ENCODE results near the gene ANGPT4. TPM values are rescaled to one million over a fixed set of nuclear protein-coding genes. Genes with fewer than 3 reads are reported as not detected.
"Not testable (repeated sequence)": the region's sequence is repeated elsewhere in the genome, so short reads cannot be mapped to it uniquely, and the experiment has no call there.

The ANGPT4 gene
- total and polyA plus RNA-seq, 5 donors from 2014 or later: not detected

- Histone ChIP-seq H3K4me1 (ENCODE audit: control insufficient read depth, insufficient read depth, low read length, poor library complexity, severe bottlenecking) (peaks cover 44% of the 10 kb centered on the region), H3K4me3 (ENCODE audit: low read depth, low read length) (no peak overlapping the region), H3K27ac (ENCODE audit: insufficient read depth, low read length, poor library complexity, severe bottlenecking) (no peak overlapping the region), H3K9me3 (ENCODE audit: control insufficient read depth in 2 of 2, low read length in 2 of 2) (no peaks in the 10 kb centered on the region), H3K27me3 (ENCODE audit: control insufficient read depth, insufficient read depth, low read length) (no peaks in the 10 kb centered on the region), H3K36me3 (ENCODE audit: control insufficient read depth, insufficient read depth, low read length) (no peaks in the 10 kb centered on the region)
- H3K4me3 Mint-ChIP-seq: no peak overlapping the region
- DNase-seq: no peak
- peaks cover 14 to 52% (median 33%) of the 10 kb centered on the region in 4 donors for H3K4me1 Mint-ChIP-seq
- H3K9me3 Mint-ChIP-seq: no peaks in the 10 kb centered on the region
- no peaks in the 10 kb centered on the region for H3K36me3 Mint-ChIP-seq
- no peak overlapping the region for H3K27ac Mint-ChIP-seq
- no peaks in the 10 kb centered on the region for H3K27me3 Mint-ChIP-seq
- ATAC-seq (ENCODE audit: low read depth in 2 of 2): no peak
These were observed 84.2 kb downstream of the ANGPT4 start for GRCh38 chr20:831956-832355.

DNA sequence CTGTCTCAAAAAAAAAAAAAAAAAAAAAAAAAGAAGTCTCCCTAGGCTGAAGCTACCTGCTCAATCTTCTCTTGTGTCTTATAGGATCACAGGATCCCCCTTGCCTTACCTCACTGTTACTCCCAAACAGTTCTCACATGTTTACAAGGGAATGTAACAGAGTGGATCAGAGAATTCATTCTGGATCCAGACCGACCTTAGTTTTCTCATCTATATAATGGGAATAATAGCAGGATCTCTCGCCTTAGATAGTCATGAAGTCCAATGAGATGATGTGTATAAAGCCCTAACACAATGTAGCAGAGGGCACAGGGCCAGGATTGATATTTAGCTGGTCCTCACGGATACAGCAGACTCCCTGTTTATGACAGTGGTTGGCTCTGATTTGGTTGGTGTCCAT is 84.9 kb downstream of the ANGPT4 start:
- no peak overlapping the region for H3K27ac ChIP-seq (ENCODE audit: insufficient read depth, low read length, poor library complexity, severe bottlenecking)
- H3K4me3 Mint-ChIP-seq: peak overlapping the region in 1 of 4 donors; percentile 61
- H3K36me3 Mint-ChIP-seq: no peaks in the 10 kb centered on the region
- no peaks in the 10 kb centered on the region for H3K36me3 ChIP-seq (ENCODE audit: control insufficient read depth, insufficient read depth, low read length)
- H3K27me3 Mint-ChIP-seq: no peaks in the 10 kb centered on the region
- H3K4me1 Mint-ChIP-seq: peaks cover 14 to 45% (median 27%) of the 10 kb centered on the region in 4 donors
- H3K27me3 ChIP-seq (ENCODE audit: control insufficient read depth, insufficient read depth, low read length): no peaks in the 10 kb centered on the region
- ATAC-seq (ENCODE audit: low read depth in 2 of 2) (no peak), DNase-seq (no peak)
- no peaks in the 10 kb centered on the region for H3K9me3 ChIP-seq (ENCODE audit: control insufficient read depth in 2 of 2, low read length in 2 of 2)
- H3K4me3 ChIP-seq (ENCODE audit: low read depth, low read length): no peak overlapping the region
- no peaks in the 10 kb centered on the region for H3K9me3 Mint-ChIP-seq
- peaks cover 39% of the 10 kb centered on the region for H3K4me1 ChIP-seq (ENCODE audit: control insufficient read depth, insufficient read depth, low read length, poor library complexity, severe bottlenecking)
- H3K27ac Mint-ChIP-seq: no peak overlapping the region

- peaks cover 9 to 37% (median 22%) of the 10 kb centered on the region in 4 donors for H3K4me1 Mint-ChIP-seq
- H3K4me1 ChIP-seq (ENCODE audit: control insufficient read depth, insufficient read depth, low read length, poor library complexity, severe bottlenecking): peaks cover 27% of the 10 kb centered on the region
- H3K4me3 Mint-ChIP-seq: peak overlapping the region in 1 of 4 donors; percentile 43
- H3K27ac ChIP-seq (ENCODE audit: insufficient read depth, low read length, poor library complexity, severe bottlenecking): no peak overlapping the region
- H3K4me3 ChIP-seq (ENCODE audit: low read depth, low read length): no peak overlapping the region
- DNase-seq (no peak), ATAC-seq (ENCODE audit: low read depth in 2 of 2) (no peak)
- no peaks in the 10 kb centered on the region for H3K9me3 Mint-ChIP-seq
- H3K36me3 ChIP-seq (ENCODE audit: control insufficient read depth, insufficient read depth, low read length): no peaks in the 10 kb centered on the region
- H3K27me3 Mint-ChIP-seq: no peaks in the 10 kb centered on the region
- H3K36me3 Mint-ChIP-seq: no peaks in the 10 kb centered on the region
- no peak overlapping the region for H3K27ac Mint-ChIP-seq
- H3K9me3 ChIP-seq (ENCODE audit: control insufficient read depth in 2 of 2, low read length in 2 of 2): no peaks in the 10 kb centered on the region
- H3K27me3 ChIP-seq (ENCODE audit: control insufficient read depth, insufficient read depth, low read length): no peaks in the 10 kb centered on the region
These were observed 86.1 kb downstream of the ANGPT4 start for GRCh38 chr20:830011-830521.

DNA sequence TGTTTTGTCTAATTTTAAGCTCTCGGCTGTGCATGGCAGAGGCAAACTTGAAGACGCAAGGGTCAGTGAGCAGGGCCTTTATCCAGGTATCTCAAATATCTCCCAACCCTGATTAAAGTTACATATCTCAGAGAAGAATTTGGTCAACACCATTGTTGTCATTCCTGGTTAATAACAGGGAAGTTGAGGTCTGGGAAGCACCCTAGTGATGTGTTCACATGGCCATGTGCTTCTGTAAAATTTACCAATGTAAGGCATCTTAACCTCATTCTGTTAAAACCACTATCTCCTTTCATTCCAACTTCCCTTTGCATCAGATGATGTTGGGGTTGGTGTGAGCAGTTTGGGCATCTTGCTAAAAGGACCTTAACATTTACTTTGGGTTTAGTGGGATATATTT is 86.6 kb downstream of the ANGPT4 start:
- ATAC-seq (ENCODE audit: low read depth in 2 of 2): no peak
- Histone ChIP-seq H3K4me3 (ENCODE audit: low read depth, low read length) (no peak overlapping the region), H3K27ac (ENCODE audit: insufficient read depth, low read length, poor library complexity, severe bottlenecking) (peak overlapping the region; percentile 45), H3K9me3 (ENCODE audit: control insufficient read depth in 2 of 2, low read length in 2 of 2) (no peaks in the 10 kb centered on the region), H3K4me1 (ENCODE audit: control insufficient read depth, insufficient read depth, low read length, poor library complexity, severe bottlenecking) (peaks cover 22% of the 10 kb centered on the region), H3K36me3 (ENCODE audit: control insufficient read depth, insufficient read depth, low read length) (no peaks in the 10 kb centered on the region), H3K27me3 (ENCODE audit: control insufficient read depth, insufficient read depth, low read length) (no peaks in the 10 kb centered on the region)
- no peaks in the 10 kb centered on the region for H3K27me3 Mint-ChIP-seq
- H3K36me3 Mint-ChIP-seq: no peaks in the 10 kb centered on the region
- H3K4me3 Mint-ChIP-seq: peak overlapping the region in 1 of 4 donors; percentile 80
- no peak for DNase-seq
- H3K9me3 Mint-ChIP-seq: no peaks in the 10 kb centered on the region
- H3K4me1 Mint-ChIP-seq: peaks cover 5 to 32% (median 19%) of the 10 kb centered on the region in 4 donors
- H3K27ac Mint-ChIP-seq: peak overlapping the region in 2 of 3 donors; percentile 78 to 83

DNA sequence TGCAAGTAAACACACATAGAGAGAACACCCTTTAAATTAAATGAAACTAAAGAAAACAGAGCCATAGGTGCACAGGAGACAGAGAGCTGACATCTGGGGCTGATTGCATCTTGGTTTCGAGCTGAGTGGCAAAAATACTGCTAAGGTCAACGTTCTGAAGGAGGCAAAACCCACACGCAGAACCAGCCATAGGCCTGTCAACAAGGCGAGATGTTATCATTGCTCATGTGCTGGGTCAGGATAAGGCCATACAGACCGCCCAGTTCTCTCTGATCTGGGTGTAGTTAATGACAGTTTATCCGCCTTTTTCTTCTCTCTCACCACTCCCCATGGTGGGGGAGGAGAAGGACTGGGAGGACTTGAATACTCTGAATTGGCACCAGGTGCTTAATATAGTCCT is 87.1 kb downstream of the ANGPT4 start:
- Histone ChIP-seq H3K4me1 (ENCODE audit: control insufficient read depth, insufficient read depth, low read length, poor library complexity, severe bottlenecking) (peaks cover 16% of the 10 kb centered on the region), H3K27ac (ENCODE audit: insufficient read depth, low read length, poor library complexity, severe bottlenecking) (peak overlapping the region; percentile 45), H3K36me3 (ENCODE audit: control insufficient read depth, insufficient read depth, low read length) (no peaks in the 10 kb centered on the region), H3K4me3 (ENCODE audit: low read depth, low read length) (peak overlapping the region; percentile 9), H3K9me3 (ENCODE audit: control insufficient read depth in 2 of 2, low read length in 2 of 2) (no peaks in the 10 kb centered on the region), H3K27me3 (ENCODE audit: control insufficient read depth, insufficient read depth, low read length) (no peaks in the 10 kb centered on the region)
- DNase-seq: peak in 1 of 3 donors; percentile 65
- Mint-ChIP-seq H3K4me3 (peak overlapping the region in 2 of 4 donors; percentile 49 to 80), H3K36me3 (no peaks in the 10 kb centered on the region), H3K27me3 (no peaks in the 10 kb centered on the region), H3K9me3 (no peaks in the 10 kb centered on the region), H3K27ac (peak overlapping the region; percentile 61 to 83 (median 78)), H3K4me1 (peaks cover 3 to 26% (median 17%) of the 10 kb centered on the region in 4 donors)
- no peak for ATAC-seq (ENCODE audit: low read depth in 2 of 2)

- ATAC-seq (ENCODE audit: low read depth in 2 of 2); H3K27me3 Mint-ChIP-seq; H3K36me3 Mint-ChIP-seq; H3K27ac ChIP-seq (ENCODE audit: insufficient read depth, low read length, poor library complexity, severe bottlenecking); H3K4me3 ChIP-seq (ENCODE audit: low read depth, low read length); H3K4me3 Mint-ChIP-seq; H3K9me3 Mint-ChIP-seq; DNase-seq; H3K27me3 ChIP-seq (ENCODE audit: control insufficient read depth, insufficient read depth, low read length); H3K9me3 ChIP-seq (ENCODE audit: control insufficient read depth in 2 of 2, low read length in 2 of 2); H3K27ac Mint-ChIP-seq; H3K36me3 ChIP-seq (ENCODE audit: control insufficient read depth, insufficient read depth, low read length): not testable (repeated sequence)
- H3K4me1 ChIP-seq (ENCODE audit: control insufficient read depth, insufficient read depth, low read length, poor library complexity, severe bottlenecking): peaks cover 12% of the 10 kb centered on the region
- H3K4me1 Mint-ChIP-seq: peaks cover 0 to 19% (median 14%) of the 10 kb centered on the region in 4 donors
These were observed 88.2 kb downstream of the ANGPT4 start for GRCh38 chr20:827981-828380.

DNA sequence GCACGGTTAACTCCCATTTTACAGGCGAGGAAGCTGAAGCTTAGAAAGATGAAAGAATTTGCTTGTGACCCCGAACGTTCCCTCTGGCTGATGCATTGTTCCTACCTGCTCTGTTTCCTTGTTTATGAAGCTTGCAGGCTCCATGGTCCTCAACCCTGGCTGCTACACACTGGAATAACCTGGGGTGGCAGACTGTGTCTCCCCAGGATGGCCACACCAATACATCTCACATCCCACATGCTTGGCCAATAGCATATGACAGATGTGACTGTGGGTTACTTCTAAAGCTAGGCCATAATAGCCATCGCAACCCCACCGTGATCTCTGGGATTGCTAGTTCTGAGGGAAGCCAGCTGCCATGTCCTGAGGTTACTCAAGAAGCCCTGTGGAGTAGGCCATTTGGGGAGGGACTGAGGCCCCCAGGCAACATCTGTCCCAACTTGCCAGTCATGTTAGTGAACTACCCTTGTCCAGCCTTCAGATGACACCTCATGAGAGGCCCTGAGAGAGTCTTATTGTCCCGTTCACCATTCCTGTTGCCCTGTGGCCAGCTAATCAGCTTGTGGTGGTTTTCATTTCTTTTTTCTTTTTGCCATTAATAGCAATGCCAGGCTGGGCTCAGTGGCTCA is 89.3 kb downstream of the ANGPT4 start:
- no peaks in the 10 kb centered on the region for H3K27me3 Mint-ChIP-seq
- DNase-seq (no peak), ATAC-seq (ENCODE audit: low read depth in 2 of 2) (no peak)
- Histone ChIP-seq H3K27ac (ENCODE audit: insufficient read depth, low read length, poor library complexity, severe bottlenecking) (no peak overlapping the region), H3K36me3 (ENCODE audit: control insufficient read depth, insufficient read depth, low read length) (no peaks in the 10 kb centered on the region), H3K9me3 (ENCODE audit: control insufficient read depth in 2 of 2, low read length in 2 of 2) (no peaks in the 10 kb centered on the region), H3K27me3 (ENCODE audit: control insufficient read depth, insufficient read depth, low read length) (no peaks in the 10 kb centered on the region), H3K4me3 (ENCODE audit: low read depth, low read length) (no peak overlapping the region), H3K4me1 (ENCODE audit: control insufficient read depth, insufficient read depth, low read length, poor library complexity, severe bottlenecking) (peaks cover 9% of the 10 kb centered on the region)
- H3K4me1 Mint-ChIP-seq: peaks cover 0 to 17% (median 14%) of the 10 kb centered on the region in 4 donors
- no peaks in the 10 kb centered on the region for H3K36me3 Mint-ChIP-seq
- H3K27ac Mint-ChIP-seq: peak overlapping the region in 2 of 3 donors; percentile 15 to 45
- no peak overlapping the region for H3K4me3 Mint-ChIP-seq
- no peaks in the 10 kb centered on the region for H3K9me3 Mint-ChIP-seq

All from CD4-positive, CD25-positive, alpha-beta regulatory T cell (primary cell).